Endodermal cell (in vitro differentiated cells): ENCODE data around the gene WNT9B. TPM values are rescaled to one million over a fixed set of nuclear protein-coding genes. Genes with fewer than 3 reads are reported as not detected.
A peak's percentile ranks its signal among the peaks of the same experiment; 100 is the strongest.

Source experiments
- DNase-seq: peaks from one replicate; pipeline ENCODE4 v3.0.0-alpha.2; 2017
- H3K27ac ChIP-seq: 2 replicates; pipeline ENCODE4 v1.5.1; 2013; ENCODE audit warnings: mild to moderate bottlenecking, low read depth, low read length, moderate library complexity
- H3K27me3 ChIP-seq: 2 replicates; pipeline ENCODE4 v1.6.1; 2013; ENCODE audit warnings: mild to moderate bottlenecking, low read length, moderate library complexity; ENCODE audit not compliant: insufficient read depth, control insufficient read depth, poor library complexity, severe bottlenecking
- H3K36me3 ChIP-seq: 2 replicates; pipeline ENCODE4 v1.7.0; 2013; ENCODE audit warnings: mild to moderate bottlenecking, low read length, moderate library complexity; ENCODE audit not compliant: control insufficient read depth, insufficient read depth
- H3K4me1 ChIP-seq: one replicate; pipeline ENCODE4 v1.7.0; 2013; ENCODE audit warnings: low read length; ENCODE audit not compliant: control insufficient read depth, insufficient read depth
- H3K4me3 ChIP-seq: 2 replicates; pipeline ENCODE4 v1.5.1; 2013; ENCODE audit warnings: mild to moderate bottlenecking, low read length, moderate library complexity
- H3K9ac ChIP-seq: 2 replicates; pipeline ENCODE4 v1.6.1; 2013; ENCODE audit warnings: mild to moderate bottlenecking, low read length, moderate library complexity; ENCODE audit not compliant: poor library complexity, severe bottlenecking; ENCODE audit errors: extremely low read depth
- H3K9me3 ChIP-seq: 2 replicates; pipeline ENCODE4 v1.6.1; 2013; ENCODE audit warnings: mild to moderate bottlenecking, low read length, moderate library complexity; ENCODE audit not compliant: control insufficient read depth
- H3K27ac Mint-ChIP-seq: 2 replicates; pipeline ENCODE4 v1.8.0; 2020; ENCODE audit warnings: mixed read lengths
- H3K27me3 Mint-ChIP-seq: 2 replicates; pipeline ENCODE4 v1.8.0; 2021; ENCODE audit warnings: mild to moderate bottlenecking, mixed read lengths; ENCODE audit not compliant: insufficient read depth
- H3K36me3 Mint-ChIP-seq: 2 replicates; pipeline ENCODE4 v1.8.0; 2020; ENCODE audit warnings: low read depth, mixed read lengths
- H3K4me1 Mint-ChIP-seq: 2 replicates; pipeline ENCODE4 v1.8.0; 2020; ENCODE audit warnings: mixed read lengths
- H3K4me3 Mint-ChIP-seq: 2 replicates; pipeline ENCODE4 v1.8.0; 2020; ENCODE audit warnings: mild to moderate bottlenecking, moderate library complexity, mixed read lengths
- H3K9me3 Mint-ChIP-seq: 2 replicates; pipeline ENCODE4 v1.8.0; 2020; ENCODE audit warnings: mild to moderate bottlenecking, mixed read lengths
- CTCF ChIP-seq: fragments of 200-600 bp; sonication (generic); conservative IDR thresholded peaks from 2 replicates; pipeline ENCODE4 v1.5.0; 2021; ENCODE audit warnings: antibody characterized with exemption, mild to moderate bottlenecking
- WGBS, 2 experiments: methylation state at CpG; one replicate each; pipeline versions ENCODE4 v1.1.5 to v1.1.7; 2013; ENCODE audit warnings: missing lambda C conversion rate in 2 of 2, mixed read lengths in 1 of 2; ENCODE audit not compliant: insufficient coverage in 1 of 2, insufficient read length in 1 of 2; 5-methylcytosine and 5-hydroxymethylcytosine counted together
- total RNA-seq, 2 donors: library from RNA; stranded (reverse); fragmentation: NEBNext Ultra II Directional in 1 of 2; extraction: Animal tissue kit (Norgen Biotek cat#: 25700) in 1 of 2; gene quantifications; 2 replicates in 1 of 2; 3 replicates in 1 of 2; pipeline ENCODE4 v1.2.1, GENCODE V29; 2021

Gene WNT9B
- total RNA-seq, 2 donors from 2014 or later = 0.33 TPM; not detected in 1

- no peak for DNase-seq
- peak overlapping the region; percentile 74 for H3K27ac ChIP-seq
- H3K9me3 ChIP-seq = no peaks in the 10 kb centered on the region
- H3K4me1 ChIP-seq = no peaks in the 10 kb centered on the region
- H3K27me3 ChIP-seq = no peaks in the 10 kb centered on the region
- peaks cover 41% of the 10 kb centered on the region for H3K36me3 Mint-ChIP-seq
- H3K4me3 Mint-ChIP-seq = no peak overlapping the region
- WGBS, 2 experiments = 75 to 81% methylated on average over 5 to 6 of the region's 6 CpGs
- no peak for TF ChIP-seq CTCF
- H3K9me3 Mint-ChIP-seq = no peaks in the 10 kb centered on the region
- peaks cover 60% of the 10 kb centered on the region for H3K36me3 ChIP-seq
- no peak overlapping the region for H3K9ac ChIP-seq
- H3K4me1 Mint-ChIP-seq = no peaks in the 10 kb centered on the region
- H3K4me3 ChIP-seq = no peak overlapping the region
- H3K27ac Mint-ChIP-seq = no peak overlapping the region
- no peaks in the 10 kb centered on the region for H3K27me3 Mint-ChIP-seq
Observed at GRCh38 chr17:46929413-46929812, 78.0 kb downstream of the WNT9B start.

GRCh38 chr17:46930051-46930450, 78.7 kb downstream of the WNT9B start:
- 95% methylated on average over 4 of the region's 4 CpGs; no CpG with 5 or more reads in 1 of the 2 experiments for WGBS, 2 experiments
- Histone ChIP-seq H3K27me3 (no peaks in the 10 kb centered on the region), H3K4me1 (peaks cover 2% of the 10 kb centered on the region), H3K27ac (peak overlapping the region; percentile 74), H3K36me3 (peaks cover 66% of the 10 kb centered on the region), H3K9ac (no peak overlapping the region), H3K4me3 (no peak overlapping the region), H3K9me3 (no peaks in the 10 kb centered on the region)
- TF ChIP-seq CTCF = no peak
- Mint-ChIP-seq H3K9me3 (no peaks in the 10 kb centered on the region), H3K27ac (no peak overlapping the region), H3K4me3 (no peak overlapping the region), H3K27me3 (no peaks in the 10 kb centered on the region), H3K4me1 (peaks cover 2% of the 10 kb centered on the region), H3K36me3 (peaks cover 48% of the 10 kb centered on the region)
- no peak for DNase-seq

- Histone ChIP-seq H3K9ac (no peak overlapping the region), H3K27me3 (no peaks in the 10 kb centered on the region), H3K4me1 (peaks cover 8% of the 10 kb centered on the region), H3K4me3 (no peak overlapping the region), H3K36me3 (peaks cover 67% of the 10 kb centered on the region), H3K27ac (no peak overlapping the region), H3K9me3 (no peaks in the 10 kb centered on the region)
- H3K27ac Mint-ChIP-seq = no peak overlapping the region
- no peak for DNase-seq
- no peaks in the 10 kb centered on the region for H3K27me3 Mint-ChIP-seq
- TF ChIP-seq CTCF = no peak
- H3K36me3 Mint-ChIP-seq = peaks cover 63% of the 10 kb centered on the region
- H3K4me3 Mint-ChIP-seq = no peak overlapping the region
- H3K9me3 Mint-ChIP-seq = no peaks in the 10 kb centered on the region
- WGBS, 2 experiments = 83 to 87% methylated on average over 3 to 4 of the region's 4 CpGs
- H3K4me1 Mint-ChIP-seq = peaks cover 7% of the 10 kb centered on the region
Observed at GRCh38 chr17:46931596-46931995, 80.2 kb downstream of the WNT9B start.
